NOMO-1 (cell line): ENCODE measurements around the gene B3GALT4.
A peak's percentile ranks its signal among the peaks of the same experiment; 100 is the strongest.

Source experiments
- DNase-seq, 2 experiments: peaks; one replicate each; lab custom pipeline; 2025; ENCODE audit not compliant: unreplicated experiment in 2 of 2; lab: John Stamatoyannopoulos, UW

Gene B3GALT4

DNA sequence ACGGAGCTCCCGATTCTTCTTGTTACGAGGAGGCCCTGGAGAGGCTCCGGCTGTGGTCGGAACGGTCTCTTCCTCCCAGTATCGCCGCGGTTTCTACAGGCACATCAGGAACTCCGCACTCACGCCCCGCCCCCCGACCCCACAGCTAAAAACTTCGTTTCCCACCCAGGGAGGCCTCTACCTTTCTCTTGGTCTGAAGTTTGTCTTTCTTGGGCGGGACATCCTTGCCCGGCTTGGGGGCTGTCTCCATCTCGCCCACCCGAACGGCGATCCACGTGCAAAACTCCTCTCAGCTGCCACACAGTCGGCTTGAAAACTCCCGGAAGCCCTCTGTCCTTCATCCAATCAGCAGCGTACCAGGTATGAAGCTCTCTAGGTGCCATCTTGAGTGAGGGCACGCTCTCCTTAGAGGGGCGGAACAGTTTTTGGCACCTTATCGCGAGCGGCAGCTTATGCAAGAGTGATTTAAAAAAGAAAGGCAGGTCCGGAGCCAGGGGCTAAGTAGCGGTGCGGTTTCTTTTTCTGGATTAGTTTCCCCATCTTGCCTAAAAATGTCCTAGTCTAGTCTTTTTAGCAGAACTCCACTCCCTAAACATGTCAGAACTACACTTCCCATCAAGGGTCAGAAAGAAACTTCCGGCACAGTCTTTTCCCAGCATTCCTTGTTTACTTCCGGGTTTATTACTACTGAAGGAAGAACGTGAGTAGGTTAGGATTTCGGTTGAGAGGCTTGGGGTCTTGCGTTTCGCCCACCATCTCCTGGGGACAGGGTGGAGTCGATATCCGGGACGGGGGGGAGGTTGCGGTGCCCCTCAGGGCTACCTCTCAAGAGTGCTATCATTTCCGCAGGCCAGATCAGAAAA is 12.2 kb downstream of the B3GALT4 start, which contains the start of the genes PFDN6 and WDR46:
Gene PFDN6 (plus strand): TSS at position 681 of the 863 bp plus-strand sequence. CDS start 256 bp downstream, outside the sequence.
Gene WDR46 (minus strand): TSS at position 319 of the 863 bp plus-strand sequence. CDS start 69 bp downstream, at position 250.
- DNase-seq = peak; percentile 89 to 95

DNA sequence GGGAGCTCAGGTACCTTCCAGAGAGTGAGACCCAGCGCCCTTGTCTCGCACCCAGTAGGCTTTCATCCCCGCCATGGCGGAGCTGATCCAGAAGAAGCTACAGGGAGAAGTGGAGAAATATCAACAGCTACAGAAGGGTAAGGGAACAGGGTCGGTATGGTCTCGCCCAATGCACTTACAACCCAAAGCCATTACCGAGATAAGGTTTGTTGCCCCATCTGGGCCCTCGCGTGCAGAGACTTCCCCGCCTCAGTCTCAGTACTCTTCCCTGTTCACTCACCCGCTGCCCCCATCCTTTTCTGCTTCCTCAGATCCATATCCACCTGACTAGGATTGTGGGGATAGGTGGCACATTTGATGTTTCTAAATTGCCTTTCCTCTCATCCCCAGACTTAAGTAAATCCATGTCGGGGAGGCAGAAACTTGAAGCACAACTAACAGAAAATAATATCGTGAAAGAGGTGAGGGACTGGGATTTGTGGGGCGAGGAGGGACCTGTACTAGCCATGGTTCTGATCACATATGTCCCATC is 12.9 kb downstream of the B3GALT4 start:
- DNase-seq = peak in 1 of 2 experiments; percentile 24

DNA sequence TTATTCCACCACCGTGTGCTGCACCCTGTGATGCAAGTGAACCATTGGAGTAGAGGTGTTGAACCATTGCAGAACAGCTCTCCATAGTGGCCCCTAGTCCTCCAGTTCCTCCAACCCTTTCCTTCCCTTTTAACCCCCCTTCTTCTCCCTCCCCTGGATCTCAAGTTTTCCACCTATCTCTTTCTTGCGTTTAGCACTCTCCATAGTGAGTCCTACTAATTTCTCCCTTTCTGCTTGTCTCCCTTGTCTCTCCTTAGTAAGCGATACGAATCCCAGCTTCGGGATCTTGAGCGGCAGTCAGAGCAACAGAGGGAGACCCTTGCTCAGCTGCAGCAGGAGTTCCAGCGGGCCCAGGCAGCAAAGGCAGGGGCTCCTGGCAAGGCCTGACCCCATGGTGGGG is 13.5 kb downstream of the B3GALT4 start:
- DNase-seq = no peak

DNA sequence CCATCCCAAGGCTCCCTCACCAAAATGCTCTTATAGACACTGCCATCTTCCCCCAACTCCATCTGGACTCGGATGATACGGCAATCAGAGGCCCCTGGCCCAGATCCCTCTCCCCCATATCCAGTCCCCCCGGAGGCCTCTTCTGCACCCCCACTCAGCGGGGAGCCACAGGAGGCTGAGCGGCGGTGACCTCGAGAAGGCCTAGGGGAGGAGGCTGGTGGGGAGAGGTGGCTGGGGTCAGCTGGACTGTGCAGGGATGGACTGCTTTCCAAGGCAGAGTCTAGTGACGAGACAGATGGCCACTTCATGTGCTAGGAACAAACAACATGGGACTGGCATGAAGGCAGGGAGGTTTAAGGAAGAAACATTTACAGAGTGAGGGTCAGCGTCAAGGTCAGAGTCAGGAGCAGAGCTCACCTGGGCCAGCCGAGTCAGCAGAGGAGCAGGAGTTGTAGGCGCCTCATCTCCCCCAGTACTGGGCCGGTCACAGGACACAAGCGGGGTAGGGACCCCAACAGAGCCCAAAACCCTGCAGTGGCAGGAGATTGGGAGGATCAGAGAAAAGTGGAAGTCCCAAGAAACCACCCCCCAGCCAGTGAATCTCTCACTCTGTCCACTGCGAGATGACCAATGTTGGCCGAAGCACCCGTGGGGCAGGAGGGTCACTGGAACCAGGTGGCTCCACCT is 16.2 kb downstream of the B3GALT4 start:
- DNase-seq = no peak

DNA sequence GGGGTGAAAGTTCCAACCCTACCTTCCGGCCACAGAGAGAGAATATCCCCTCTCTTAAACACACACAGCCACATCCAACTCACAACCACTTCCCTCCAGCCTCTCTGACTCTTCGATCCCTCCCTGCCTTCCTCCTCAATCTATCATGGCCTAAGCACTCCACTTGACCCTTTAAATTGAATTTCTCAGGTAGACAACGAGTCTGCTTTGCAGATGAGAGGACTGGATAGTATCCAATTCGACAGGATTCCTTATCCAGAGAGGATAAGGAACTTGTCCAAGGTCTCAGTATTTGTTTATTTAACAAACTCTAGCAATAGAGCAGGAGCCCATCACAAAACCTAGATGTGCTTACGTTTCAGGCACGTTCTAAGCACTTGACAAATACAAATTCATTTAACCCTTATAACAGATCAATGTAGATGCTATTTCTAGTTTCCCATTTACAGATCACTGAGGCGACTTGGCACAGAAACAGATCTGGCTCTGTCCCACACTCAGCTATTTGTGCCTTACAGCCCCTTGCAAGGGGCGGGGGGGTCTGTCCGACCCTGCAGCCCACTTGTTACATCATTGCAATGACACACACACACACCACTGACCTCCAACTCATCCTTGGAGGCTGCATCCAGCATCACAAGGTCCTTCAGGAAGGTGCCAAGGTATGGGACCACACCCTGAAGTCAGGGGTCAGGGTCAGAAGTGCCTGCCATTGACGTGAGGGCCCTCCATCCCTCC is 17.3 kb downstream of the B3GALT4 start:
- no peak for DNase-seq

DNA sequence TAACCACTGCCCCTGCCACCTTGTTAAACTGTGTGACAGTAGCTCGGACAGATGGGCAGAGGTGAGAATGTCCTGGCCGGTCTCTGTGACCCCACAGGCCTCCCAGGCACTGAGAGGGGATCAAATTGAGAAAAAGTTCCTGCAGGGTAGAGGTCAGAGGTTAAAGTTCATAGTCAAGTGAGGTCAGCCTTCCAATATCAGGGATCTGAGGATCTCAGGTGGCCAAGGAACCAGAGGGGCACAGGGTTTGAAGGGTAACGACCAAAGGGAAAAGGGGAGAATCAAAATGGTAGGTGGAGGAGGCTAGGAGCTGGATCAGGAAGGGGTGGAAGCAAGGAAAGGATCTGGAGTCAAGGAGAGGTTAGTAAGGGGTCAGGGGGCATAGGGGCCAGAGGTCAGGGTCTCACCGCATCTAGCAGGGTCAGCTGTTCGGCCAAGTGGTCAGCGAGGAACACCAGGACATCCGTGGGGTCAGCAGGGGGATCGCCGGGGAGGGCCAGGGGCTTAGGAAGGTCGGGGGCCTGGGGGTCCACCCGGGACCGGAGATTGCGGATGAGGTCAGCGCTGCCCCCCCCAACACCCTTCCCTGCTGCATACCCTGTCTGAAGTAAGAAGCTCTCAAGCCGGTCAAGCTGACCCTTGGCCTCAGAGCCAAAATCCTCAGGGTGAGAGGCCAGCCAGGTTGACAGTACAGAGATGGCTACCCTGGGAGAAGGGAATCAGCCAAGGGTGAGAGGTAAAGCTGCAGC is 18.9 kb downstream of the B3GALT4 start:
- DNase-seq = no peak

DNA sequence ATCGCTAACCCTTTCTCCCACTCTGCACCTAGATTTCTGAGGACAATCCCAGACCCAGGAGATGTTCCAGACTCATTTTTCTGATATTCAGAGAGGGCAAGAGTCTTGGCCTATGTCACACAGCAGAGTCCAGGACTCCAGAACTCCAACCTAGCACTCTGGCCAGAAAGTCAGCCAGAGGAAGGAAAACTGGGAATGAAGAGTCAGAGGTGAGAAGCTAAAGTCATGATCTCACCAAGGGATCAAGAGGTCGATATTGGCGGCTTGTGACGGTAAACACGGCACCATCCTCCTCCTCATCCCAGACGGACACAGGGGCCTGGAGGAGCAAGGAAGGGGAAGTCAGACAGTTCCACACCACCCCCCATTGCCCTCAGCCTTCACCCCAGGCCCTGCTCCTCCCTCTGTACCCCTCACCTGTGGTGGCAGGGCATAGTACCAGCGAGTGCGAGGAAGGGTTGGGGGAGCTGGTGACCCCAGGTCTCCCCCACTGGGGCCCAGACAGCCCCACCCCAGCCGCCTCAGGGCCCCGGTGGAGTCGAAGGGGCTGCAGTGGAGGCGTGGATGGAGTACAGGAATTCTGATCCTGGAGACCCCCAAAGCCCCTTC is 20.0 kb downstream of the B3GALT4 start:
- no peak for DNase-seq

DNA sequence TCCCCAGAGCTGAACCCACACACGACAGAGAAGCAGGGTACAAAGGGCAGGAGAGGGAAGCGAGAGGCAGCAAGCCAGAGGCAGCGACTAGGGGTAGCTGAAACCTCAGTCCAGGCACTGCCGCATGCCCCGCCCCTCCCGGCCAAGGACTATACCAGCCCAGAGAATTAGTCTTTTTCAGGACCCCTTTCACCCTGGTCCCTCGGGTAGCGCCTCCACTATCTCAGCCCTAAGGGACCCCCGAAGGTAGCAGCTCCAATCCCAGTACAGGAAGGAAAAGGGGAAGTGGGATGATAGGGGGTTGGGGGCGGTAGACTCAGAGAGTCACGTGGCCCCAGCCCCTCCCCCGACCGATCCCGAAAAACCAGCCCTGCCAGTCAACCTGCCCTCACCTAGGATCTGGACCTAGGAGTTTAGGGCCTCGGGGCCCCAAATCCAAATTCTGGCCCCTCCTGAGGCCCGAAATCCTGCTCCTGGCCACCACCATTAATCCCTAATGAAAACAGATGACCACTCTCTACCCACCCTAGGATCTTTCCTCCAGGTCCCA is 20.6 kb downstream of the B3GALT4 start:
- DNase-seq = peak; percentile 36 to 57

DNA sequence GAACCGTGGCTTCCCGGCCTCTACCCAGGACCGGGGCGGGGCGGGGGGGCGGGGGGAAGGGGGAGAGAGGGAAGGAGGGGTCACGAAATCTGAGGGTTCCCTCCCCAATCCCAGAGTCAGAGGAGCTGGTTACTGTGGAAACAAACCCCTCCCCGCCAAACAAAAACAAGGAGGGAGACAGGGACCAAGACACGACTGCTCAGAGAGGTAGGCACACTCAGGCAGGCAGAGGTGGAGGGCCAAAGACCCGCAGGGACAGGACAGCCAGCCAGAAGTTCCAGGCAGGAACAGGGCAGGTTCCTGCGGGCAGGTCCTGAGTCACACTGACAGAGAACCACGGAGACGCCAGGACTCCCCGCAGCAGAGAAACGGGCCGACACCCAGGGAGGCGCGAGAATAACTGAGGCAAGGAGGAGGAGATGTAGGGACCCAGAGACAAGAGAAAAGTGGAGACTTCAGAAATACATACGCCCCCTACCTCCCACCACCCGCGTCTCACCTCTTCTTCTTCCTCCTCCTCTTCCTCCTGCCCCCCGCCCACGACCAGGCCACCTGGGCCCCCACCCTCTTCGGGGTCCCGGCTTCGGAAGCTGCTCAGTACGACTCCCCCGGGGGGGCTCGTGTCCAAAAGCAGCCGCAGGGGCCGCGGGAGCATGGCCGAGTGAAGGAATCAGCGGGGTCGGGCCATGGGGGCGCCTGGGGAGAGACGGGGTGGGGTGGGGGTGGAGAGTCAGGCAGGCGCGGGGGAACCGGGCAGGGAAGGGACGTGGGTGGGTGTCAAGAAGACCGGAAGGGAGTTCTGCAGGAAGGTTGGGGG is 21.2 kb downstream of the B3GALT4 start:
- DNase-seq = peak; percentile 43 to 63

DNA sequence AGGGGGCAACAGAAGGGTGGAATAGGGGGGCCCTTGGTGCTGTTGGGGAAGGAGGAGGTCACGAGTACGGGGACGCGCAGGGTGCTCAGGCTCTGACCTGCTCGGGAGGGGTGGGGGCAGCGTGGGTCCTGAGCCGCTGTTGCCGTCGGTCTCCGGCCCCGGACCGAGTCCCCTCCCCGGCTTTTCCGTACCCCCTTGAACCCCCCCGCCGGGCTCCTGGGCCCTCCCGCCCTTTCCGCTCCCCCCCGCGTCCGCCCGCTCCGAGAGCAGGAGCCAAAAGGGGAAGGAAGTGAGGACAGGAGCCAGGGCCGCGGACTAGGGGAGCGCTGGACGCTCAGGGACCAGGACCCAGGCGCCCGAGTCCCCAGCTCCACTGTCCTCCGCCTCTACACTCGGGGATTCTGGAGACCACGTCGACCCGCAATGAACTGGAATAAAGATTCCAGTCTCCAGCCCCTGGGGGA is 21.9 kb downstream of the B3GALT4 start, which contains the start of gene RGL2:
Gene RGL2 (minus strand): TSS at position 170 of the 464 bp plus-strand sequence. CDS start 332 bp downstream, outside the sequence.
- DNase-seq = peak; percentile 53 to 81

DNA sequence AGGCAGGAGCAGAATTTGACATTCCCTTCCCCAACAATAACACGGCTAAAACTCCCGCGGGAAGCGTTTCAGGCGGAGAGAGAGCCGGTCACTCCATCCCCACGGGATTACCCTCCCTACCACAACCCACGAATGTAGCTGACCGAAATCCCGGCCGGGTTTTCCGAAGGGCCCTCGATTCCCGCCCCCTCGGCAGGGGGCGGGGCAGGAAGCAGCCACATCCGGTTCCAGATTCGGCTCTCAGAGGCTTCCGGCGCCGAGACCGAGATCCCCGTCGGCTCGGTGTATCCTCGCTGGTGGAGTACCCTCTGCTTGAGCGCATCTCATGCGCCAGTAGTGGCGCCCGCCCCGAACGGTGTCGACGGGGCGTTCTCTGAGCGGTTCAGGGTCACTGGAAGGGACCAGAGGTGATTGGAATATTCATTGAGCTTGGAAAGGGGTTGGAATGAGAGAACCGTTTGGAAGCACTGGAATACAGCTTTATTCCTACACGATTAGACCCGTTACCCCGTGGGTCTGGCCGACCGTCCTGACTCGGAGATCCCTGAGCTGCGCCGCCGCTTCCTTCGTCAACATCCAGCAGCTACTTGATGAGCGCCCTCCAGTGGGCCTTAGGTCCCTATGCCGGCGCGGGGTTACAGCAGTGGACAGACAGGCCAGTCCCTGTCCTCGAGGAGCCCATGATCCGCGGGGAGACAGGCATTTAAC is 22.5 kb downstream of the B3GALT4 start:
- peak; percentile 87 to 92 for DNase-seq

DNA sequence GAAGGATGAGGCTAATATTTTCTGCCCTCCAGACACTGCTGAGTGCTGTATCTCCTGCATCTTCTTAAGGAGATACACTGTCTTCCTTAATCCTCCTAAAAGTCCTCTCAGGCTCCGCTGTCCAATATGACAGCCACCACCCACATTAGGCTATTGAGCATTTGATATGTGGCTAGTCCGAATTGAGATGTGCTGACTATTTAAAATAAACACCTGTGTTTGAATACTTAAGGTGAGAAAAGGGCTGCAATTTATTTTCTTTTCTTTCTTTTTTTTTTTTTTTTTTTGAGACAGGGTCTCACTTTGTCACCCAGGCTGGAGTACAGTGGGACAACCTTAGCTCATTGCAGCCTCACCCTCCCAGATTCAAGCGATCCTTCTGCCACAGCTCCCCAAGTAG is 25.0 kb downstream of the B3GALT4 start:
- no peak for DNase-seq

DNA sequence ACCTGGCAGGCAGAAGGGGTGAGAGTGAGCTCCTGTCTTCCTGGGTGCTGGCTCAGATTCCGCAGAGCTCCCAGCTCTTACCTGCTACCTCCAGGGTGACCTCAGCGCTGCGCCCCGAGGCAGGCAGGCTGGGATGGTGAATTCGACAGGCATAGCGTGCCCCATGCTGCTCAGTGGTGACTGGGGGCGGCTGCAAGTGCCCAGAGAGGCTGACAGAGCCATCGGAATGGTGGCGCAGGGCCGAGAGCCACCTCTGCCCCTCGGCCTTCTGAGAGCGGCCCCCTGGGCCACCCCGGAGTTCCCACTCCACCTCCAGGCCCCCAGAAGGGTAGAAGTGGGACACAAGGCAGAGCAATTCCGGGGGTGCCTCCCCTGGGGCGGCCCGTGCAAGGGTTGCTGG is 27.3 kb downstream of the B3GALT4 start:
- no peak for DNase-seq

DNA sequence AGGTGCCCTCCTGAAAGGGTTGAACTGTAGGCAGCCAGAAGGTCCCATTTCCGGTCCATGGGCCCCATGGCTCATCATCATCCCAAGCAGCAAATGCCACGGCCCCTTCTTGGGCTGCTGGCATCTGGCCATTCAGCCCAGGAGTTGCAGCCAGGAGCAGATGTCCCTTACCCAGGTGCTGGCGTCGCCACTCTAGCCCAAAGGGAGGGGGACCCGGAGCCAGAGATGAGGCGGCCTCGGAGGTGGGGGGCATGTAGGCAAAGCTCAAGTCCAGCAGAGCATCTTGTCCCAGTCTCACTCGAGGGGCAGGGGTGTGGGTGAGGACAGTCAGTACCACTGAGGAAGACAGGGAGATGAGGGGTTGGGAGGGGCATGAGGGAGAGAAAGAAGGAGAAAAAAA is 28.1 kb downstream of the B3GALT4 start:
- DNase-seq = no peak

DNA sequence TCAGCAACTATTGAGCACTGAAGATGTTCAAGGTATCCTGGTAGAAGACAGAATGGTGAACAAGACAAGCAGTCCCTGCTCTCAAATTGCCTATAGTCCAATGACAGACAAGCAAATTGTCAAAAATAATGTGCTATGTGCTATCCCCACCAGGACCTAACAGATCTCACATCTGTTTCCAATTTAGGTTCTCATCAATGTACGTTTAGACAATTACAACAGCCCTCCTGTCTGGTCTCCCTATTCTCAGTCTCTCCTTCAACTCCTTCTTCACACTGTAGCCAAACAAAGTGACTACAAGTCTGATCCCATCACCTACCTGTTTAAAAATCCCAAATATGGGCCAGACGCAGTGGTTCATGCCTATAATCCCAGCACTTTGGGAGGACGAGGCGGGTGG is 29.4 kb downstream of the B3GALT4 start:
- no peak for DNase-seq

DNA sequence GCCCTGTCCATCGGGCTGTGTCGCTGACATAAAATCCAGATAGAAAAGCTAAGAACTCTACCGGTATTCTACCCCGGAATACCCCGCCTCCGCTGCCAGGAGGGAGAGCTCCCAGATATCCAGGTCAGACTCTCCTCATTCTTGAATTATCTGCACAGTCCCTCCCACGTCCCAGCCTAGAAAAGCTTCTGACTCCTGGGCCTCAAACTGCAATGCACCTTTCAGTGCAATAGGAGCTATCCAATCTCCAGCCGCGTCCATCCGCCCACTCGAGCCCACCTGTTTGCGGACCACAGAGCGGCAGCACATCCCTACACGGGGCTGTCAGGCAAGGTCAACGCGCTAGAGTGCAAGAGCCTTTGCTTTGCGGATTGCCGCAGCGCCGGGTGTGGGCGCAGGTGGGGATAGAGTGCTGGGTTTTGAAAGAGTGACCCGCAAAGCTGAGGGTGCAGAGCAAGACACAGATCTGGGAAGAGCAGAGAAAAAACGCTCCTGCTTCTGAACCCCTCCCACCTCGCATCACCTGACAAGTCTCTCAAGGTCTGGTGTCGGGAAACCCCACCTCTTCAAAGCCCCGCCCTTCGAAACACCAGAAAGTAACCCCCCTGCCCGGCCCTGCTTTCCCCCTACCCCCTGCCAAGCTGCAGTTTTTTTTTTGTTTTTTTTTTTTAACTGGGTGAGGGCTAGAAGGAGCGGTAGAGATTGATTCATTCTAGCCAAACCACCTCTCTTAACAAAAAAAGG is 35.6 kb downstream of the B3GALT4 start:
- DNase-seq = peak; percentile 45 to 67

DNA sequence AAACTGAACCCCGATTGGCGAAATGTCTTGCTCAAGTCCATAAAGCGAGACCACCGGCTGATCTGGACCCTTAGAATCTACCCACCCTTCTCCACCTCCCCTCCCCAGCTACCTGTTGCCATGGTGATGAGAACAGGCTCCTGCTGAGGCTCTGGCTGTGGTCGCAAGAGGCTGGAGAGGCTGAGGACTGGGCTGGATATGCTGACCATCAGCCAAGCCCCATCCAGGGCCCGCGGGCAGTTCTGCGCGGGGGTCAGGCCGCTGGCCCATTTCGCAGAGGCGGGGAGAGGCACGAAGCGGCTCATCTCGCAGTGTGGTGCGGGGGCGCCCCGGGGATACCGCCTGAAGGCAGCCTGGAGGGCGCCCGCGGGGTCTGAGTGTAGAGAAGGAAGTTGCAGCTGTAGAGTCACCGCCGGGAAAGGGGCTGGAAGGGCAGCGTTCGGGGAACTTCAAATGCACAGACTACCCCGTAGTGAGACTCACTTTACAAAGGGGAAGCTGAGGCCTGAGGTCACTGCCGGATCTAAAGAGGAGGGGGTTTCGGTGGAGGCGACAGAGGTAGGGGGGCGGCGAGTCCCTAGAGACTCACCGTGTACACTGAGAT is 36.3 kb downstream of the B3GALT4 start:
- peak; percentile 55 to 58 for DNase-seq
